GM08714 (cell line): ENCODE results near the gene CRIM1.

ENCODE experiments used
- H3K4me3 ChIP-seq: fragments of 200-500 bp; sonication (Bioruptor generic); 2 replicates; pipeline ENCODE4 v1.5.1; 2014; ENCODE audit warnings: mild to moderate bottlenecking, low read length, inconsistent platforms
- ZNF274 ChIP-seq: IDR thresholded peaks from 2 replicates; pipeline ENCODE4 v1.6.1; 2012; ENCODE audit warnings: mild to moderate bottlenecking, low read depth, low read length

The CRIM1 gene

DNA sequence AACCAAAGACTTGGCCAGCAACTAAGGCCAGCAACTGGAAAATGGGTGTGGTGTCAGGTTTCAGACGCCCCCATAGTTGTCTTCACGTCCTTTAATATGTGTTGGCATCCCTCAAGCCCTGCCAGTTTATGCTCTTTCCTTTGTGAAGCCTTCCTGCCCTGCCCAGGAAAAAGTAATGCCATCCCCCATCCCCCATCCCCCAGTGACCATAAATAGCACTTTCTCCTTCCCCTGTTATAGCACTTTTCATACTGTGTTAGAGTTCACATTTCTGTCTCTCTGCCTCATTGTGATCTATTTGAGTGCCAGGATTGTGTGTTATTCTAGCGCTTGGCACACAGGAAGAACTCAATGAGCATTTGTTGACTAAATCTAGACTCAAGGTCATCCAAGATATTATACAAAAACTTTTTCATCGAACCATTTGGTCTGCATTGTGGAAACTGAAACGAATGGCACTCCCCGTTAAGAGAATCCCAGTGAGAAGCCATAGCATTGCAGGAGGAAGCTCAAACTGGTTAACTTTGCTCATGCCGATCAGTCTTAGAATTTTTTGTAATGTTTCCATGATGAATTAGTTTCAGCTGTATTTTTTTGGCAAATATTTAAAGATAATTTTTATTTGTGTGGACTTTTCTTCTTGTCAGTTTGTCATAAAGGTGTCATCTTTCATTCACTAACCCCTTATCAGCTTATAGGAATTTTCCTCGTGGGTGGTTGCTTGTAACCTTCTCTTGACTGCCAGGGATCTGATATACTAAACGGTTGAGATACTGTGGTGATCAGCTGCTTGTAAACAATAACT is 15.7 kb downstream of the CRIM1 start:
- no peak overlapping the region for H3K4me3 ChIP-seq

DNA sequence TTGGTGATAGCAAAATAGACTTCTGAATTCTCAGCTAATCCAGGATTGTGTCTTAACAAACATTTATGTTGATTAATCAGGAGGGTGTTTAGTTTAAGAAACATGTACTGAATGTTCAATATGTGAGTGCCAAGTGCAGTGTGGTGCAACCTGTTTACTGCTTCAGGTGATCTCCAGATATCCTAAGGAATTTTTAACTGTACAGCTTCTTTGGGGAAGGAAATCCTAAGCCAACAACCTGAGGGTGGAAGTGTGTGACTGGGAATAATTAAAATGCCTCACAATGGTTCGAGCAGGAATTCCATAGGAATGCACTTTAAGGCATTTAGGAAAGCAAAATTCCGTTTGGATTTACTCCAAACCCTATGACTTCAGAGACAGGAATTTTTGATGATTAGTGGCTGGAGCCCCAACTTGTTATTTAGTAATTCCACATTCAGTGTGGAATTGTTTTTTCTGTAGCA is 16.4 kb downstream of the CRIM1 start:
- H3K4me3 ChIP-seq: no peak overlapping the region
- TF ChIP-seq ZNF274: no peak

More for the DNA sequence above, 15.7 kb downstream of the CRIM1 start:
- no peak for TF ChIP-seq ZNF274

DNA sequence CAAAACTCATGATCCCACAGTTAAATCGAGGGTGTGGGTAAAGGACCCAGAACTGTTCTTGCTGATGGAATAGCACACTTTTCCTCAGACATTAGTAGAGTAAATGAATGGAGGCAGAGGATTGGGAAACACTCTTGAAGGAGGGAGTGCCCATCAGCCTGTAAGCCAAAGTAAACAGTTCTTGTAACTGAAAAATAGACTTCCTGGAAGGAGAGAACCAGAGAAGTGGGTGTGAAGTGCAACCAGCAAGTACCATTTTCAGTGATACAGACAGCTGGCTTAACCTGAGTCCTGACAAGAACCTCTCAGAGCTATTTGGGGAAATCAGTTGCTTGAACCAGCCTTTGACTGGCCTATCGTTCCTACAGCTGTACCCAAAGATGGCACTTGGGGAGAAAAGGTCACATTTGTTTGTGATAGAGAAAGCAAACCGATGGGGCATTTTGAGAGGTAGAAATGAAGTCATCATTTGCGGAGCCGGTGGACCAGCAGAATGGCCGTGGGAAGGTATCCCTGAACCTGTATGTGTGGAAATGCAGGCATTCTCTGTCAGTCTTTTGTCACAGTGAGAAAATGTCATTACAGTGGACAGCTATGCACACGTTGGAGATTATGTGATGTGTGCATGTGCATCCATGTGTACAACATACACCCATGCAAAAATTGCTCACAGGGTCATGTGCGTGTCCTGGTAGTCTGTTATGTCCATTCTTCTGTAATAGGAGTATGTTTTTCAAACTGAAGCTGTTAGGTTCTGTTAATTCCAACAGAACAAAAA is 17.8 kb downstream of the CRIM1 start:
- no peak overlapping the region for H3K4me3 ChIP-seq

DNA sequence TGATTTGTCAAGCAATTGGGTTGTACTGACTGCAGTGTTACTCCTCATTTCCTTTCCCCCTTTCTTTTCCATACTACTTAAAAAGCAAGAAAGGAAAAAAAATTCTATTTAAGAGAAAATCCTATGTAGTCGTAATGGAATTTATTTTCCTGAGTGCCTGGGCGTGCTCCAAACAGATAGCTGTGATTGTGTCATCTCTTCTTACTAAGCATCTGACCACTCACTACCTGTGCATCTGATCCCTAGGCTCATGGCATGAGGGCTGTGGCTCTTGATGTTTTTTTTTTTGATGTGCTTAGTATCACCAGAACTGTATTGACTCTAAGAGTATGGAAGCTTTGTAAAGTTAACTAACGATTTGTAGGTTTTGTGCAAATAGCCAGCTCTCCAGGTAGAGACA is 19.0 kb downstream of the CRIM1 start:
- no peak for TF ChIP-seq ZNF274
- H3K4me3 ChIP-seq: no peak overlapping the region

More for the DNA sequence above, 17.8 kb downstream of the CRIM1 start:
- TF ChIP-seq ZNF274: no peak

DNA sequence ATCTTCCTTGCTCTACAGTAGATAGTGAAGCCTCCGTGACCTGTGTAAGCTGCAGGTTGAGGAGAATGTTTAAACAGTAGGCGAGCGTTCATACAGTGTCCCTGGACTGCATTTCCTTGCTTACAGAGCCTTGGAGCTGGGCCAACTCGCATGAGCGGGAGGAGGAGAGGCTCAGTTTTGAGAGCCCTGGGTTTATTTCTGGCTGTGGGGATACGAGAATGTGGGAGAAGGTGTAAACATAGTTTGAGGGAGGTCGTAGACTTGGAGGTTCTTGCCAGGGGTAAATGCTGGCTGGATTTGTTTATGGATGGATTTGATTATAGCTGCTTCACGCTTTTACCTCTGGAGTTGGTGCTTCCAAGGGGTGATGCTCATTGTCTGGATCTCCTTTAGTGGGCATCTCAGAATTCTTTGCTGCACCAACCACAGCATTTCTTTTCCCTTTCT is 20.8 kb downstream of the CRIM1 start:
- TF ChIP-seq ZNF274: no peak
- no peak overlapping the region for H3K4me3 ChIP-seq

DNA sequence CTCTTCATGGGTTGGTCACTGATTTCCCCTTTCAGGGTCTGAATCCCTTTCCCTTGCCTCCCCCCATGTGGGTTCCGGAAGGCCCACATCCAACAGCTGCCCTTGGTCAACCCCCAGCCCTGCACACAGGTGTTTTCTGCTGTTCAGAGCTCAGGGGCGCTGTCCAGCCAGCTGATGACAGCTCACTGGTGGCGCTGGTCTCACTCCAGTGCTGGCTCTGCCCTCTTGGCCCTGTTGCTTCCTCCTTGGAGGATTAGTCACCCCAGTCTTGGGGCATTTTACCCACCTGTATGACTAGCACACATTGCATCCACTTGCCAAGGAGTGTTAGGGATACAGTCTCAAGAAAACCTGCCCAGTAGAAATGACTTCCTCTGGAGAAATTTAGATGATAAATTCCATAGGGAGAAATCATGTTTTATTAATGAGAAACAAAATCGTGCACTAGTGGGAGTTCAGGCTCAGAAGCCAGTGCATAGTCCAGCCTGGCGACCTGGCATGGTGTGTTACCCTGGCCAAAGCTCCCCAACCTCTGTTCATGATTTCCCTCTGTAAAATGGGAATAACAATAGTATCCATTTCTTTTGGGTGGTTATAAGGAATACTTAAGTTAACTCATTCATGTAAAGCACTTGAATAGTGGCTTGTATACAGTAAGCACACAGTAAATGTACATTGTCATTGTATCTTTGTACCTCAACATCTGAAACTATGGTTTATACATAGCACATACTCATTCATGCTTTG is 21.6 kb downstream of the CRIM1 start:
- no peak overlapping the region for H3K4me3 ChIP-seq
- TF ChIP-seq ZNF274: no peak

DNA sequence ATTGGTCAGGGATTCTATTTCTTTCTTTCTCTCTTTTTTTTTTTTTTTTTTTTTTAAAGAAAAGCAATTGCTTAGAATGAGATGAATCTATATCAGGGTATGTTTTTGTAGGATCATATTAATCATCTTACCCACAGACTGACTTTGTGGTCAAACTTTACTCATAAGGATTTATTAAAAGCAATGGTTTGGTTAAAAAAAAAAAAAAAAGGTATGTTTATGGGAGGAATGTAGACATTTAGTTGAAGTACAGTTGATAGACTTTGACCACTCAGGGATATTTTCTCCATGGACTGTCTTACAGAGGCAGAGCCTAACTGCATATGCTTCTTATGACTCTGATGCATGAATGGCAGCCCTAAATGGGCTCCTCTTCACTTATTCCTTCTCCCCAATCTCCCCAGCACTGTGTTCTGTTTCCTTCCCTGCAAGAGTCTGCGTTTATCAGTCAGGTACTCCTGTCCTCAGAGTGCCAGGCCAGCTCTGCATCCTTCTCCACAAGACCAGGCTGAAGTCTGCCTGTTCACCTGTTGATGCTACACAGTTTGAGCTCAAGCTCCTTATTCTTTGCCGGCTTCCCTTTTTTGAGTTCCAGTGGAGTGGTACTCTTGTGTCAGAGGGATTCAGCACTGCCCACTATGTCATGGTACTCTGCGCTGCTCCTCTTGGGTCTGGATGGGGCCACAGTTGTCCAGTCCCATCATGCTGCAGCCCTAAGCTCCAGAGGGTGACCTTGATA is 24.3 kb downstream of the CRIM1 start:
- TF ChIP-seq ZNF274: no peak
- no peak overlapping the region for H3K4me3 ChIP-seq

DNA sequence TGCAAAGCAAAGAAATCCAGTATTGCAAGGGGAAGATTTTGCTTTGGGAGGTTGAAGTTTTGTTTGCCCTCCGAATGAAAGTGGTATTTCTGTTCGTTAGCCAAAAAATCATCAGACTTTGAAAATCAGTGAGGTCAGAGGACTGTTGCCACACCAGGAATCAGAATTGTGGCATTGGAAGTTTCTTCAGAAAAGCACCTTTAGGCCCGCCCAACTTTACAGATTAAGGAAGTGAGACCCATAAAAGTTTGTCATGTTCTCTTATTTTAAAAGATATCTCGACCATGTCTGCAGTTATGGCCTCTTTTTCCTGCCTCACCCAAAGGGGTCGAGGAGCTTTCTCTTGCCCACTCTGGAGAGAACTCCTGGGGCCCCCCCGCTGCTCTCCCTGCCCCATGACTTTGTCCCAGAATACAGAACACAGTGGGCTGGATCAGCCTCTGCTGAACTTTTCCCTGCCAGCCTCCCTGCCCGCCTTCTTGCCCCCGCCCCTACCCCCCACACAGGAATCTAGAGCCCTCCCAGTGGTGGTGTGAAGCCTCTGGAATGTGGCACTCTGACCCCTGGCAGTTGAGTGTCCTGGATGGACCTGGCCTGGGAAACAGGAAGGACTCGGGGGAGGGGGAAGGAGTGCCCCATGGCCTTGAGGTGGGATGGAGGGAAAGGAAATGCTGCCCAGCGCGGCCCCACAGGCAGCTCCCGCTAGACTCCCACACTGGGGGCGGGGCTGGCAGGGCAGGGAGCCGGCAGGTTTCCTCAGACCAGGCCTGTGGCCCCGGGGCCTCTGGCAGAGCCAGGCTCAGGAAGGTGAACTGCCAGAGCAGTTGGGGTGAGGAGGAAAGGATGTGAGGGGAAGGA is 25.3 kb downstream of the CRIM1 start:
- TF ChIP-seq ZNF274: no peak
- no peak overlapping the region for H3K4me3 ChIP-seq

DNA sequence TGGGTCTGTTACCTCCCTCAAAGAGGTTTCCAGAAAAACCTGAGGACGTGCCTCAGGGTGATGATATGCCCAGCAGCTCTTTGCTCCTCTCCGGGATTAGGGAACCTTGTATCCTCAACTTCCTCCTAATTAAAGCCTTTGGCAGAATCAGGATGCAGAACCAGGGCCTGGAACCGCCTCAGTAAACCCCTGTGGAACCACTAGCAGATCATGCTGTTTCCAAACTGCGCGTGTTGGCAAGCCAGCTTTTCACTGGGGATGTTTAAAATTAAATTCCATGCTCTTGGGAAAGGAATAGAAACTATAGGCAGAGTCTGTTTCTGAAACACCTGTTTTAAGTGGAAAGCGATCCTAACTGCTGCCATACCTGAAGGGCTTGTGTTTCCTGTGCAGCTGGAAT is 26.4 kb downstream of the CRIM1 start:
- H3K4me3 ChIP-seq: no peak overlapping the region

DNA sequence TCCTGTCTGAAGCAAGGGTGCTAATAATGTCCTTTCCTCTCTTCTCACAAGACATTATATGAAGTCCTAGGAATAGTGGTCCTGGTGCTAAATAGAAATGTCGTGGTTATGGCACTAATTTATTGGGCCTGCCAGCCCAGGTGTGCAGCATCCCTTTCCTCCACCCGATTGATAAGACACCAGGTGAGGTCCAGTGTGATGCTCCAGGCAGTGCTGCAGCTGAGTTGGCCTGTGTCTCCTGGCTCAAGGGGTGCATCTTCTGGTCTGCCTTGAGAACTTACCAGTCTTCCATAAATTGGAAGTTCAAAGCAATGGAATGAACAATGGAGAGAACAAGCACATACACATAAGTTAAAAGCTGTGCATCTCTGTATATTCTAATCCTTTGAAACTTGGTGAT is 26.9 kb downstream of the CRIM1 start:
- TF ChIP-seq ZNF274: no peak
- no peak overlapping the region for H3K4me3 ChIP-seq

More for the DNA sequence above, 26.4 kb downstream of the CRIM1 start:
- no peak for TF ChIP-seq ZNF274

DNA sequence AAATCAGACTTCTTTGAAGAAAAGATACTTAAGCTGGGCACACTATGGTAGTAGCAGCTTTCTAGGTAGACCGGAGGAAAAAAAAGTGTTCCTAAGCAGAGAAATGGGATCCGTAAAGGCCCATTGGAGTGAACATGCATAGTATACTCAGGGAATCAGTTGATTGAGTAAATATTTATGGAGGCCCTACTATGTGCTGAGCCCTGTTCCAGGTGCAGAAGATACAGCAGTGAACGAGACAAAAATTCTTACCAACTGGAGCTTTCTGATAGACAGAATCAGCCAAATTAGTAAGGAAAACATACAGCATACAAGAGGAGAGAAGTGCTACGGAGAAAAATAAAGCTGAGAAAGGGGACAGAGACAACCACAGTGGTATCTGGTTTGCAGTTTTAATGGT is 28.1 kb downstream of the CRIM1 start:
- no peak for TF ChIP-seq ZNF274
- no peak overlapping the region for H3K4me3 ChIP-seq

DNA sequence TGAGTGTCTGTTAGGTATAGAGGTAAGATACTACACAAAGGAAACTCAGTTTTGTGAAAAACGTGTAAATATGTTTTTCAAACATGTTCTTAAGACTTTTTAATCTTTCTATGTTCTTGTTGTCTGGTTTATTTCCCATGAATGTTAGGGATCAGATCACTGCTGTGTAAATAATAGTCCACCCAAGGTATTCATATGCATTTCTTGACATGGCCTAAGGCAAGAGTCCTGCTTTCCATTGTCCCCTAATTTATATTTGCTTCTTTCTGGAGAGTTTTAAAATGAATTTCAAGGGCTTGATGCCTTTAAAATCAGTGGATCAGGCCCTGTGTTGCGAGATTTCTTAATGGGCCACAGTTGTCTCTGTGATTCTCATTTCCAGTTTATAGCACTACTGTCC is 28.9 kb downstream of the CRIM1 start:
- TF ChIP-seq ZNF274: no peak
- H3K4me3 ChIP-seq: no peak overlapping the region

DNA sequence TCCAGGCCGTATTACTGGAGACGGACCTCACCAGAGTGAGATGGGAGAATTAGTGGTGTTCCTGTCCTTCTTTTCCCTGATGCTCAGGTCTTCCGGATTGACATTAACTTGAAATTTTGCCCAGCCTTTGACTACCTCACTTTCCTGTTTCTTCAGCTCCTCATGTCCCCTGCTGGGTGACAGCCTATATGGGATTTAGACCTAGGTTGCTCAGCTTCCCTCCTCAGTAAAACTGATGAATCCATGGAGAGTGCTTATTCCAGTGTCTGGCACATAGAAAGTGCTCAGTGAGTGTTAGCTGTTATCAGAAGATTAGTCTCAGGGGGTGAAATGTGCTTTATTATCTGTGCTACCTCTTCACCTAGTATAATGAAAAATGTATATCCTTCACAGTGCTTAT is 30.0 kb downstream of the CRIM1 start:
- no peak for TF ChIP-seq ZNF274
- H3K4me3 ChIP-seq: no peak overlapping the region
